Measurements from ENCODE around the gene NOS1.

DNA sequence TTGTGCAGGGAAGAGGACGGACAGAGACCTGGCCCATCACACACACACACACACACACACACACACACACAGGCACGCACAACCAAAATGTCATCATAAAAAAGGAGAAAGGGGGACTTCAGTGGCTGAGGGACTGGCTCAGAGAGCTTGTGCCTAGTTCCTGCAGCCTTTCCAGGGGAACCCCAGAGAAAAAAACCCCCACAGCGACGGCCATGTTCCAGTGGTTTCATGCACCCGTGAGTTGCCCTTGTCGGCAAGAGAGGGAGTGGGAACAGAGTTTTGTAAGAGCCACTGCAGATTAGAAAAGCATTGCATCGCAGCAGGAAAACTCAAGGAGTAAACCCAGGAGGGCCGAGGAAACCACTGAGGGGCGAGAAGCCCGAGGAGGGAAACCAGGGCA, 146.6 kb downstream of the NOS1 start:
- TF ChIP-seq CTCF (IDR thresholded peaks at IDR 0.05 in 4 of 5, conservative IDR thresholded peaks at IDR 0.05 in 1 of 5) (no peak), POLR2A (IDR thresholded peaks at IDR 0.05) (no peak)
